HG03066 (cell line): ENCODE measurements around the gene CPSF4.
"Not testable (repeated sequence)": the region's sequence is repeated elsewhere in the genome, so short reads cannot be mapped to it uniquely, and the experiment has no call there.

Source experiments
- ATAC-seq: cut with Tn5 transposase; IDR thresholded peaks from one replicate; pipeline ENCODE4 v1.9.1; 2021; ENCODE audit warnings: low read depth; ENCODE audit not compliant: unreplicated experiment

CPSF4 gene

GRCh38 chr7:99478464-99479440 is 40.0 kb downstream of the CPSF4 start:
- ATAC-seq: no peak

- ATAC-seq: no peak
These were observed 46.4 kb downstream of the CPSF4 start for GRCh38 chr7:99485094-99485493.

- ATAC-seq: no peak
These were observed 50.5 kb downstream of the CPSF4 start for GRCh38 chr7:99489235-99489634.

GRCh38 chr7:99490878-99491277 is 52.1 kb downstream of the CPSF4 start:
- no peak for ATAC-seq

GRCh38 chr7:99493823-99494222 is 55.1 kb downstream of the CPSF4 start:
- ATAC-seq: no peak

- no peak for ATAC-seq
These were observed 59.2 kb downstream of the CPSF4 start for GRCh38 chr7:99497766-99498545.

- ATAC-seq: no peak
These were observed 59.8 kb downstream of the CPSF4 start for GRCh38 chr7:99498546-99498944.

- no peak for ATAC-seq
These were observed 60.6 kb downstream of the CPSF4 start for GRCh38 chr7:99499371-99499720.

- ATAC-seq: peak; percentile 31
These were observed 61.2 kb downstream of the CPSF4 start, which contains the start of gene ZNF394 for GRCh38 chr7:99499721-99500636. TSS of gene ZNF394 (minus strand) at chr7:99500281. CDS start at chr7:99500093, 188 bp downstream.

- no peak for ATAC-seq
These were observed 61.9 kb downstream of the CPSF4 start for GRCh38 chr7:99500637-99501009.

GRCh38 chr7:99501236-99501635 is 62.5 kb downstream of the CPSF4 start:
- not testable (repeated sequence) for ATAC-seq

GRCh38 chr7:99504281-99504602 is 65.5 kb downstream of the CPSF4 start:
- peak; percentile 74 for ATAC-seq

GRCh38 chr7:99504603-99505323 is 66.0 kb downstream of the CPSF4 start, which contains the start of gene ZKSCAN5:
TSS of gene ZKSCAN5 (plus strand) at chr7:99504662. CDS start at chr7:99506045, 1,383 bp downstream.
- peak; percentile 70 for ATAC-seq

- peak; percentile 10 for ATAC-seq
These were observed 66.5 kb downstream of the CPSF4 start for GRCh38 chr7:99505324-99505662.
